GM12873 (cell line): ENCODE data around the gene MTARC1.

Experiments used
- TF ChIP-seq, protein P1 (sequence below): IDR thresholded peaks from 2 replicates; pipeline ENCODE4 v1.5.1; 2012; ENCODE audit warnings: low read depth, mild to moderate bottlenecking, moderate library complexity, low read length, control low read depth; ENCODE audit not compliant: insufficient read depth; ENCODE audit errors: missing control alignments

Gene MTARC1

DNA sequence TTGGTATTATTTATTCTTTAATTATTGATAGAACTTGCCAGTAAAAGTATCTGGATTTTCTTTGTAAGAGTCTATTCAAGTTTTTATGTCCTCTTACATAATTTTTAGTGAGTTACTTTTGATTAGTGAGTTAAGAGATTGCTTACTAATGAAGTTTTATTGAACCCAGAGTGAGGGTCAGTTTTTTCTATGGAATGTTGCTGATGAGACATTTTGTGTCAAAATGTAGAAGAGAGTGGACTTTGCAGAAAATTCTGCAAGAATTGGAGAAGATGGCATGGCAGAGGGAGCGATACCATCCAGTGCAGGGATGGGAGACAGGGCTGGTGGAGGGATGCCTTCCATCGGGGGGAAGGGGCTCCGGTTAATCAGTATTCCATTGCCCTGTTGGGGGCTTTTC lies 27.6 kb upstream of the MTARC1 start:
- TF ChIP-seq, protein P1, sequence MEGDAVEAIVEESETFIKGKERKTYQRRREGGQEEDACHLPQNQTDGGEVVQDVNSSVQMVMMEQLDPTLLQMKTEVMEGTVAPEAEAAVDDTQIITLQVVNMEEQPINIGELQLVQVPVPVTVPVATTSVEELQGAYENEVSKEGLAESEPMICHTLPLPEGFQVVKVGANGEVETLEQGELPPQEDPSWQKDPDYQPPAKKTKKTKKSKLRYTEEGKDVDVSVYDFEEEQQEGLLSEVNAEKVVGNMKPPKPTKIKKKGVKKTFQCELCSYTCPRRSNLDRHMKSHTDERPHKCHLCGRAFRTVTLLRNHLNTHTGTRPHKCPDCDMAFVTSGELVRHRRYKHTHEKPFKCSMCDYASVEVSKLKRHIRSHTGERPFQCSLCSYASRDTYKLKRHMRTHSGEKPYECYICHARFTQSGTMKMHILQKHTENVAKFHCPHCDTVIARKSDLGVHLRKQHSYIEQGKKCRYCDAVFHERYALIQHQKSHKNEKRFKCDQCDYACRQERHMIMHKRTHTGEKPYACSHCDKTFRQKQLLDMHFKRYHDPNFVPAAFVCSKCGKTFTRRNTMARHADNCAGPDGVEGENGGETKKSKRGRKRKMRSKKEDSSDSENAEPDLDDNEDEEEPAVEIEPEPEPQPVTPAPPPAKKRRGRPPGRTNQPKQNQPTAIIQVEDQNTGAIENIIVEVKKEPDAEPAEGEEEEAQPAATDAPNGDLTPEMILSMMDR, result no peak

DNA sequence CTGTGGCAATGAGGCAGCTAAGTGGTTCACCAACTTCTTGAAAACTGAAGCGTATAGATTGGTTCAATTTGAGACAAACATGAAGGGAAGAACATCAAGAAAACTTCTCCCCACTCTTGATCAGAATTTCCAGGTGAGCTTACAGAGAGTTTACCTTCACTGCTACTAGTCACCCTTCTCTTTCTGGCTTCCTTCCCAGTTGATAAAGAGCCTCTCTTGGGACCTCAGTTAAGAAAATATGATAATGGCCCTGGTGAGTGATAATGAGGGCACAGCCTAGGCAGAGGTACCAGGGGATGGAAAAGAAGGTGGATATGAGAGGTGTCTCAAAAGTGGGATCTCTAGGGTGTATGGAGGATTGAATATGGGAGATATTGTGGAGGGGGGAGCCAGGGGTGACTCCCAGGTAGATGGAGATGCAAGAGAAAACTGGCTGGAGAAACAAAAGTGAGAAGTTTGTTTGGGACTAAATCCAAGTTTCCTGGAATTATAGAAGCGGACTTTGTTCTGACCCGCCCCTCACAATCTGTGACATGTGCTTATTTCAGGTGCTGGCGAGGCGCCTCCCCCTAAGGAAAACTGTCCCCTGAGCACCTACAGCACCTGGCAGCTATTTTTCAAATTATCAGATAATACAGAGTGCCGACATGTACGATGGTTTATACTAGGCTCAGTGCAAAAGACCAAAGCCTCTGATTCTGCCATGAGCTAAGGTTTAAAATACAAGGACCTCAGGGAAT lies 24.9 kb upstream of the MTARC1 start:
- TF ChIP-seq, protein P1, result no peak

DNA sequence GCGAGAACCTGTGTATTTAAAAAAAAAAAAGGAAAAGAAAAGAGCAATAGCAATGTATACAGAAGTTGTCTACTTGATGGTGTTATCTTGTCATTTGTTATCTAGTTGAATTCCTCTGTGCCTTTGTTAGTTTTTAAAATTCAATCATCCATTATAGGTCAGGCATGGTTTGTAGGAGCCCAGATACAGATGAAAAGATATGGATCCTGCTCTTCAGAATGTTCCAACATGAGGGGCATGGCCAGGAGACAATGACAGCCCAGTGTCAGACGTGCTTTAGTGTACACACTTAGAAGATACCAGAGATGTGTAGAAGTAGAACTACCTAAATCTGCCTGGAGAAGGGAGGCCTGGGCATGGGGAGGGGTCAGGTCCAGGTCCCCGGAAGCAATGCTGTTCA lies 22.0 kb upstream of the MTARC1 start:
- TF ChIP-seq, protein P1, result no peak

DNA sequence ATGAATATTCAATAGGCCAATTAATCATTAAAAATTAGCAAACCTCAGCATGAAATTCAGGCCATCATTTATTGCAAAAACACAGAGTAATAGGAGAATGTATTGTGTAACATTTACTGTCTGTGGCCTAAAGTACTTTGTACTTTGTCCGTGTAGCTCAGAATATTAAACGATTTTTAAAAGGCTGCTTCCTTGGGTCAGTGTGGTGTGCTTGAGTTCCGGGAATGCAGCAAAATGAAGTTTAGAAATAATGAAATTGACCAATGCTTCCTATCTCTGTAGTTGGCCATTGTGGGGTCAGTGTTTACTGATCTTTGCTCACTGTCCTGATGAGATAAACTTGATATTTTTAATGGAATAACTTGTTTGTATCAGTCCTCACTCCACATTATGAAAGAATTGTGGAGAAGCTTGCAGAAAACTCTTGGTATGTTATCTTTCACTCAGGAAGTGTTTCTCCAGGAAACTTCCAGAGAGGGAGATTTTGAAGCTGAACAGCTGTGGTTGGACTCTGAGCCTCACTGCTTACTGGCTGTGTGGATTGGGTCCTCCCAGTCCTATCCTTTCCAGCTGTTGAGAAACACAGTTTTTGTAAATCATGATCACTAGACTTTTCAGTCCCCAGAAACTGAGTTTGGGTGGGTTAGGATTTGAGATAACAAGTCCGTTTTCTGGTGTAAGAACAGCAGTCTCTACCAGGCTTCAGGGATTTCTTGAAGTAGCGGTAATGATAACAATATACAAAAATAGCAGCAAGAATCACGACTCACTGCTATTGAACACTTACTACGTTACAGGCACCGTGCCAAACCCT lies 19.2 kb upstream of the MTARC1 start:
- TF ChIP-seq, protein P1, result no peak

DNA sequence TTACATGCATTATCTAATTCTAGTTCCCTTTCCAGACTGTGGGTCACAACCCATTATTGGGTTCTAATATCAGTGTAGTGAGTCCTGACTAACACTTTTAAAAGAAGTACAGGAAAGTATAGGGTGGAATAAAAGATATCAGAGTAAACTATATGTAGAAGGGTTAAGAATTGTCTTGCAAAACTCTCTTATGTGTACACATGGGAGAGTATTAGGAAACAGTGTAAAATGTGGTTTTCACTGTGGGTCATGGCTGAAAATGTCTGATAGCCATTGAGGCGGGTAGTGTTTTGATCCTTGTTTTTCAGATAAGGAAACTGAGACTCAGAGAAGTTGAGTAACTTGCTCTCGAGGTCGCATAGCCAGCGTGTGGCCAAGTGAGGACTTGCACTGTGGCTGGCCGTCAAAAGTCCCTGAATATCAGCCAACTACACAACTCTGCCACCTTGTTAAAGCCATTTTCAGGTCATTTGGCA lies 18.5 kb upstream of the MTARC1 start:
- TF ChIP-seq, protein P1, result no peak

DNA sequence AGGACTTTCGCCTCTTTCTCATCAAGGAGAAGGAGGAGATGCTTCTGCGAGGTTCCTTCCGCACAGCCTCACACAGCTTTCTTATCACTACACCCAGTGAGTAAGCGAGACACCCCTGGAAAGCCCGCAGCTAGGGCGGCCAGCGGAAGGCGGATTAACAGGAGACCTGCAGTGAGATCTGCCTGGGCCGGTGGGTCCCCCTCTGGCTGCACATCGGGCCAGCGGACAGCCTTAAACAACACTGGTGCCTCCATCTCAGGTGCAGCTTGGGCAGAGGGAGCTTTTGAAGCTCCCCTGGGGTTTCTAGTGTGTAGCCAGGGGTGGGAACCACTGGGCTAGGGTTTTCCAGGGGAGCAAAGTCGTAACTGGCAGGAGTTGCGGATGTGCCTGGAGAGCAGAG lies 17.5 kb upstream of the MTARC1 start:
- TF ChIP-seq, protein P1, result no peak

DNA sequence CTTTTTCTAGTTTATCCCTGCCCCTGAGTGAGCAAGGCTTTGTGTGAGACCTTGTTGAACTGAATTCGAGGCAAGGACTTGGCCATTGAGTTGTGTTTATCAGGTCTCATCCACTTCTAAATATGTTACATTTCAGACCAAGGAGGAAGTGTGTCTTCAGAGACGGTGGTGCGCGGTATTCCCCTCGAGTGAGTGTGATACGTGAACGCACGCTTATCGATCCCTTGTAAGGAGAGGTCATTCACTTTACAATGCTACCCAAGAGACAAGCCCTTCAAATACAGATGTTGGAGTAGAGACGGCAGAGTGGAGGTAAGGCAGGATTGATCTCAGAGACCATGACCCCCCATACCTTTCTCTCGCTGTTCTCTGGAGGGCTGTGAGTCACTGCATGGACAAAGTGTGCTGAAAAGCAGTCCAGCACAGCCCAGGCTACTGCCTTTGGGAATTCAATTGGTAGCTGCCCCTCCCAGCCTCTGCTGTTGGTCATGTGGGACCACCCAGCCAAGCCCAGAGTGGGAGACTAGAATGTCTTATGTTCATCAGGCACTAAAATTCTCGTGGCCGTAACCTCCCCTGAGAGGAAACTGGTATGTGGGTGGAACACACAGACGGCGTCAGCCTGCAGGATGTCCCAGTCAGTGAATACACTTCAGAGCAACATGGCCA lies 16.3 kb upstream of the MTARC1 start:
- TF ChIP-seq, protein P1, result no peak
